Astrocyte of the cerebellum (primary cell): ENCODE results near the gene SRP72.

Experiments used
- DNase-seq: peaks from one replicate; pipeline ENCODE4 v3.0.0-alpha.2; 2011; ENCODE audit warnings: low read depth
- H3K4me3 ChIP-seq: 2 replicates; pipeline ENCODE4 v1.5.1; 2011; ENCODE audit warnings: mild to moderate bottlenecking, low read depth, low read length, moderate library complexity
- CTCF ChIP-seq: IDR thresholded peaks from 2 replicates; pipeline ENCODE4 v1.5.1; 2012; ENCODE audit warnings: low read length, low read depth, moderate library complexity, mild to moderate bottlenecking; ENCODE audit errors: missing control alignments
- in situ Hi-C: cut with HindIII; loops from 2 replicates; pipeline ENCODE4 v1.10.0; 2017; ENCODE audit warnings: low sequenced_read_pairs

Gene SRP72

GRCh38 chr4:56535915-56536314 lies 68.5 kb downstream of the SRP72 start:
- TF ChIP-seq CTCF = no peak
- no peak overlapping the region for H3K4me3 ChIP-seq
- in situ Hi-C loops = no loop called here
- no peak for DNase-seq

GRCh38 chr4:56537147-56537546 lies 69.7 kb downstream of the SRP72 start:
- no peak for DNase-seq
- in situ Hi-C loops = no loop called here
- no peak for TF ChIP-seq CTCF
- no peak overlapping the region for H3K4me3 ChIP-seq

GRCh38 chr4:56540826-56541225 lies 73.4 kb downstream of the SRP72 start:
- TF ChIP-seq CTCF = no peak
- no peak overlapping the region for H3K4me3 ChIP-seq
- in situ Hi-C loops = no loop called here
- DNase-seq = no peak

- peak overlapping the region; percentile 32 for H3K4me3 ChIP-seq
- in situ Hi-C loops = no loop called here
Measured at GRCh38 chr4:56544573-56545131, 77.2 kb downstream of the SRP72 start.

GRCh38 chr4:56550642-56551041 lies 83.2 kb downstream of the SRP72 start:
- H3K4me3 ChIP-seq = no peak overlapping the region
- no peak for TF ChIP-seq CTCF
- in situ Hi-C loops = no loop called here
- DNase-seq = no peak

More at GRCh38 chr4:56544573-56545131, 77.2 kb downstream of the SRP72 start:
- peak; percentile 62 for DNase-seq
- TF ChIP-seq CTCF = peak; percentile 99

GRCh38 chr4:56551516-56551915 lies 84.1 kb downstream of the SRP72 start:
- no peak for TF ChIP-seq CTCF
- in situ Hi-C loops = no loop called here
- H3K4me3 ChIP-seq = no peak overlapping the region
- DNase-seq = no peak
